Cardiac muscle cell (in vitro differentiated cells and primary cell): Measurements from ENCODE around the gene SMAD3. TPM values are rescaled to one million over a fixed set of nuclear protein-coding genes. Genes with fewer than 3 reads are reported as not detected.

Experiments used
- DNase-seq, 2 donors: peaks; one replicate each; pipeline versions ENCODE4 v3.0.0 to v3.0.0-alpha.2; 2010 to 2017; ENCODE audit warnings: low read depth in 1 of 2, low spot score in 1 of 2
- H3K27ac ChIP-seq: fragments of 200-600 bp; sonication (generic); 2 replicates; pipeline ENCODE4 v1.5.1; 2016
- H3K27me3 ChIP-seq: fragments of 200-600 bp; sonication (generic); 2 replicates; pipeline ENCODE4 v1.6.0; 2016; ENCODE audit warnings: control low read depth
- H3K36me3 ChIP-seq: fragments of 200-600 bp; sonication (generic); 2 replicates; pipeline ENCODE4 v1.5.1; 2016; ENCODE audit warnings: control low read depth
- H3K4me1 ChIP-seq: fragments of 200-600 bp; sonication (generic); 2 replicates; pipeline ENCODE4 v1.8.1; 2017; ENCODE audit warnings: low read depth, mild to moderate bottlenecking, mixed run types
- H3K4me3 ChIP-seq: fragments of 200-600 bp; sonication (generic); 2 replicates; pipeline ENCODE4 v1.5.1; 2016; ENCODE audit warnings: mild to moderate bottlenecking
- H3K9me3 ChIP-seq: fragments of 200-600 bp; sonication (generic); 2 replicates; pipeline ENCODE4 v1.5.1; 2017; ENCODE audit warnings: low read depth, mild to moderate bottlenecking, control low read depth
- polyA plus RNA-seq: library from polyadenylated mRNA; unstranded; fragments of >200 nt; fragmentation: Nextera tagmentation; extraction: Ambion mirVana; gene quantifications from 2 replicates; pipeline ENCODE4 v1.2.1, GENCODE V29; 2016
- total RNA-seq: library from RNA; depleted of rRNA; stranded (reverse); fragments of >200 nt; gene quantifications from 2 replicates; pipeline ENCODE4 v1.2.3, GENCODE V29; 2016
- TF ChIP-seq, protein P1 (sequence below): IDR thresholded peaks from 2 replicates; pipeline ENCODE4 v1.5.1; 2012; ENCODE audit warnings: low read depth, mild to moderate bottlenecking, low read length

Gene SMAD3
- total and polyA plus RNA-seq, 2 experiments from 2014 or later, result 16.3 to 29.2 TPM

DNA sequence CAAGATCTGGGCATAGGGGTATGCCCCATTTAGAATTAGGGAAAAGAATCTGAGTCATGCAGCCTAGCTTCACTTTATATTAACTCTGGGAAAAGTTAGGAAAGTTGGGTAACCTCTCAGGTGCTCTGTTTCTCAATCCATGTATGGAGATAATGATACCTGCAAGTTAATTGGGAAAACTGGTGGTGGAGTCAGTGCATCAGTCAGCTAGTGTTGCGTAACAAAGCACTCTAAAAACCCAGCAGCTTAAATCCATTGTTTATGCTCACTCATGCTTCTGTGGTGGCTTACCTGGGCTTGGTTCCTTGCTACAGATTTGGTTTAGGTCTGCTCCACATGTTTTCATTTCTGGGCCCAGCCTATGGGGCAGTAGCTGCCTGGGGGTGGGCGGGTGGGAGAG lies 91.0 kb downstream of the SMAD3 start:
- Histone ChIP-seq H3K36me3 (no peaks in the 10 kb centered on the region), H3K27me3 (no peaks in the 10 kb centered on the region), H3K9me3 (no peaks in the 10 kb centered on the region), H3K4me3 (no peak overlapping the region), H3K27ac (no peak overlapping the region), H3K4me1 (peaks cover 2% of the 10 kb centered on the region)
- TF ChIP-seq, protein P1, sequence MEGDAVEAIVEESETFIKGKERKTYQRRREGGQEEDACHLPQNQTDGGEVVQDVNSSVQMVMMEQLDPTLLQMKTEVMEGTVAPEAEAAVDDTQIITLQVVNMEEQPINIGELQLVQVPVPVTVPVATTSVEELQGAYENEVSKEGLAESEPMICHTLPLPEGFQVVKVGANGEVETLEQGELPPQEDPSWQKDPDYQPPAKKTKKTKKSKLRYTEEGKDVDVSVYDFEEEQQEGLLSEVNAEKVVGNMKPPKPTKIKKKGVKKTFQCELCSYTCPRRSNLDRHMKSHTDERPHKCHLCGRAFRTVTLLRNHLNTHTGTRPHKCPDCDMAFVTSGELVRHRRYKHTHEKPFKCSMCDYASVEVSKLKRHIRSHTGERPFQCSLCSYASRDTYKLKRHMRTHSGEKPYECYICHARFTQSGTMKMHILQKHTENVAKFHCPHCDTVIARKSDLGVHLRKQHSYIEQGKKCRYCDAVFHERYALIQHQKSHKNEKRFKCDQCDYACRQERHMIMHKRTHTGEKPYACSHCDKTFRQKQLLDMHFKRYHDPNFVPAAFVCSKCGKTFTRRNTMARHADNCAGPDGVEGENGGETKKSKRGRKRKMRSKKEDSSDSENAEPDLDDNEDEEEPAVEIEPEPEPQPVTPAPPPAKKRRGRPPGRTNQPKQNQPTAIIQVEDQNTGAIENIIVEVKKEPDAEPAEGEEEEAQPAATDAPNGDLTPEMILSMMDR, result no peak
- no peak for DNase-seq

- Histone ChIP-seq H3K27me3 (no peaks in the 10 kb centered on the region), H3K36me3 (no peaks in the 10 kb centered on the region), H3K4me3 (no peak overlapping the region), H3K4me1 (peaks cover 6% of the 10 kb centered on the region), H3K9me3 (no peaks in the 10 kb centered on the region), H3K27ac (no peak overlapping the region)
- DNase-seq, result no peak
- TF ChIP-seq, protein P1, result no peak
These were observed 91.4 kb downstream of the SMAD3 start for GRCh38 chr15:67156834-67157233.

- TF ChIP-seq, protein P1, result no peak
- DNase-seq, result no peak
- Histone ChIP-seq H3K4me3 (no peak overlapping the region), H3K36me3 (no peaks in the 10 kb centered on the region), H3K9me3 (no peaks in the 10 kb centered on the region), H3K27me3 (no peaks in the 10 kb centered on the region), H3K27ac (no peak overlapping the region), H3K4me1 (peaks cover 9% of the 10 kb centered on the region)
These were observed 92.3 kb downstream of the SMAD3 start for GRCh38 chr15:67157521-67158252.

- TF ChIP-seq, protein P1, result no peak
- no peak overlapping the region for H3K27ac ChIP-seq
- DNase-seq, result no peak
These were observed 93.0 kb downstream of the SMAD3 start for GRCh38 chr15:67158367-67158766.

DNA sequence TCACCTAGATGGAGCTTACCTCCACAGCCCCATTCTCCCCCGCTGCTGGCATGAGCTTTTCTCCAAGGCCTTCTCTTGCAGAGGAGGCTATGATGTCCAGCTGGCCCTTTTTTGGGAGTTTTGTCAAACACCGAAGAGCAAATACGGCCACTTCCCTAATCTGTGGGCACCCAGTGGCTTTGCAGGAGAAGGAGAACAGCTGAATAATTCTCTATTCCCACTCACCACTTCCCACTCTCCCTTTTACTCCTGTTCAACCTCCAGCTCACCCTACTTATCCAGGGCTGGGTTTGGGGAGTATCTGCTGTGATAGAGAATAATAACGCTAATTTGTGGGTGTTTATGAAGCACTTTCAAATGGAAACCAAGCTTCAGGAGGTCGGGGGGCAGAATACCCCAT lies 96.0 kb downstream of the SMAD3 start:
- Histone ChIP-seq H3K4me3 (no peak overlapping the region), H3K27ac (no peak overlapping the region), H3K4me1 (peaks cover 35% of the 10 kb centered on the region), H3K9me3 (no peaks in the 10 kb centered on the region), H3K27me3 (no peaks in the 10 kb centered on the region), H3K36me3 (no peaks in the 10 kb centered on the region)
- DNase-seq, result no peak
- TF ChIP-seq, protein P1, result no peak

More at GRCh38 chr15:67158367-67158766, 93.0 kb downstream of the SMAD3 start:
- Histone ChIP-seq H3K4me3 (no peak overlapping the region), H3K27me3 (no peaks in the 10 kb centered on the region), H3K9me3 (no peaks in the 10 kb centered on the region), H3K36me3 (no peaks in the 10 kb centered on the region), H3K4me1 (peaks cover 11% of the 10 kb centered on the region)
